ENCODE data around the gene TYW3. TPM values are rescaled to one million over a fixed set of nuclear protein-coding genes. Genes with fewer than 3 reads are reported as not detected.
A peak's percentile ranks its signal among the peaks of the same experiment; 100 is the strongest.
"Not testable (repeated sequence)": the region's sequence is repeated elsewhere in the genome, so short reads cannot be mapped to it uniquely, and the experiment has no call there.

Gene TYW3
- total RNA-seq, 1 experiment from 2014 or later = 10.0 TPM

- in situ Hi-C loops (cut with HindIII; ENCODE audit: low pct_unique_long_range_greater_than_20kb, low sequenced_read_pairs) = no loop called here
- DNase-seq (ENCODE audit: low read depth) = no peak
Measured at GRCh38 chr1:74728736-74729135, 4.2 kb upstream of the TYW3 start.

- DNase-seq (ENCODE audit: low read depth) = peak; percentile 73
Measured at GRCh38 chr1:74729741-74730478, 3.0 kb upstream of the TYW3 start.

GRCh38 chr1:74731399-74732052, 1.4 kb upstream of the TYW3 start:
- in situ Hi-C loops (cut with HindIII; ENCODE audit: low pct_unique_long_range_greater_than_20kb, low sequenced_read_pairs) = no loop called here

More at GRCh38 chr1:74729741-74730478, 3.0 kb upstream of the TYW3 start:
- in situ Hi-C loops (cut with HindIII; ENCODE audit: low pct_unique_long_range_greater_than_20kb, low sequenced_read_pairs) = no loop called here

GRCh38 chr1:74732071-74732946, 643 bp upstream of the TYW3 start:
- in situ Hi-C loops (cut with HindIII; ENCODE audit: low pct_unique_long_range_greater_than_20kb, low sequenced_read_pairs); DNase-seq (ENCODE audit: low read depth): not testable (repeated sequence)

More at GRCh38 chr1:74731399-74732052, 1.4 kb upstream of the TYW3 start:
- peak; percentile 85 for DNase-seq (ENCODE audit: low read depth)

GRCh38 chr1:74733604-74734484, 892 bp downstream of the TYW3 start:
- in situ Hi-C loops (cut with HindIII; ENCODE audit: low pct_unique_long_range_greater_than_20kb, low sequenced_read_pairs) = no loop called here
- DNase-seq (ENCODE audit: low read depth) = peak; percentile 61

GRCh38 chr1:74737333-74737732, 4.4 kb downstream of the TYW3 start:
- in situ Hi-C loops (cut with HindIII; ENCODE audit: low pct_unique_long_range_greater_than_20kb, low sequenced_read_pairs) = no loop called here
- no peak for DNase-seq (ENCODE audit: low read depth)

- DNase-seq (ENCODE audit: low read depth); in situ Hi-C loops (cut with HindIII; ENCODE audit: low pct_unique_long_range_greater_than_20kb, low sequenced_read_pairs): not testable (repeated sequence)
Measured at GRCh38 chr1:74740307-74740980, 7.5 kb downstream of the TYW3 start.

GRCh38 chr1:74745247-74745646, 12.3 kb downstream of the TYW3 start:
- DNase-seq (ENCODE audit: low read depth); in situ Hi-C loops (cut with HindIII; ENCODE audit: low pct_unique_long_range_greater_than_20kb, low sequenced_read_pairs): not testable (repeated sequence)

GRCh38 chr1:74748960-74749359, 16.0 kb downstream of the TYW3 start:
- no peak for DNase-seq (ENCODE audit: low read depth)
- in situ Hi-C loops (cut with HindIII; ENCODE audit: low pct_unique_long_range_greater_than_20kb, low sequenced_read_pairs) = no loop called here

GRCh38 chr1:74753104-74753503, 20.2 kb downstream of the TYW3 start:
- no peak for DNase-seq (ENCODE audit: low read depth)
- in situ Hi-C loops (cut with HindIII; ENCODE audit: low pct_unique_long_range_greater_than_20kb, low sequenced_read_pairs) = no loop called here

- no peak for DNase-seq (ENCODE audit: low read depth)
- in situ Hi-C loops (cut with HindIII; ENCODE audit: low pct_unique_long_range_greater_than_20kb, low sequenced_read_pairs) = no loop called here
Measured at GRCh38 chr1:74755475-74755874, 22.5 kb downstream of the TYW3 start.

- in situ Hi-C loops (cut with HindIII; ENCODE audit: low pct_unique_long_range_greater_than_20kb, low sequenced_read_pairs) = not testable (repeated sequence)
Measured at GRCh38 chr1:74756650-74757049, 23.7 kb downstream of the TYW3 start.

GRCh38 chr1:74763807-74764206, 30.9 kb downstream of the TYW3 start:
- in situ Hi-C loops (cut with HindIII; ENCODE audit: low pct_unique_long_range_greater_than_20kb, low sequenced_read_pairs) = no loop called here
- DNase-seq (ENCODE audit: low read depth) = no peak

More at GRCh38 chr1:74756650-74757049, 23.7 kb downstream of the TYW3 start:
- not testable (repeated sequence) for DNase-seq (ENCODE audit: low read depth)

- DNase-seq (ENCODE audit: low read depth) = no peak
- in situ Hi-C loops (cut with HindIII; ENCODE audit: low pct_unique_long_range_greater_than_20kb, low sequenced_read_pairs) = no loop called here
Measured at GRCh38 chr1:74766579-74766978, 33.6 kb downstream of the TYW3 start.

GRCh38 chr1:74767490-74767889, 34.5 kb downstream of the TYW3 start:
- DNase-seq (ENCODE audit: low read depth) = no peak
- in situ Hi-C loops (cut with HindIII; ENCODE audit: low pct_unique_long_range_greater_than_20kb, low sequenced_read_pairs) = no loop called here

GRCh38 chr1:74771913-74772515, 39.1 kb downstream of the TYW3 start:
- peak; percentile 8 for DNase-seq (ENCODE audit: low read depth)
- in situ Hi-C loops (cut with HindIII; ENCODE audit: low pct_unique_long_range_greater_than_20kb, low sequenced_read_pairs) = no loop called here

- in situ Hi-C loops (cut with HindIII; ENCODE audit: low pct_unique_long_range_greater_than_20kb, low sequenced_read_pairs) = no loop called here
- DNase-seq (ENCODE audit: low read depth) = no peak
Measured at GRCh38 chr1:74772945-74773344, 40.0 kb downstream of the TYW3 start.
